ENCODE results near the gene ZNF789.

The ZNF789 gene

DNA sequence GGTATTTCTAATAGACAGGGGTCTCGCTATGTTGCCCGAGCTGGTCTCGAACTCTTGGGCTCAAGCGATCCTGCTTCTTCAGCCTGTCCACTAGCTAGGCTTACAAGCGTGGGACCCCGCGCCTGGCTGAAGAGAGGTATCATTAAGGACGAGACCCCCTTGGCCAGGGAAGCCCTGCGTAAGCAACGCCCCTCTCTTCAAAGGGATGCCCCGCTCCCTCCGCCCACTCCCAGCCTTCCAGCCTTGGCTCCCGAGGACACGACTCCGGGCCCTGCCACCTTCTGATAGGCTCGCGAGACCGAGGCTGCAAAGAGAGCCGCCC is 31.6 kb downstream of the ZNF789 start:
- FAIRE-seq (peak; percentile 76), DNase-seq (ENCODE audit: low spot score) (no peak)

DNA sequence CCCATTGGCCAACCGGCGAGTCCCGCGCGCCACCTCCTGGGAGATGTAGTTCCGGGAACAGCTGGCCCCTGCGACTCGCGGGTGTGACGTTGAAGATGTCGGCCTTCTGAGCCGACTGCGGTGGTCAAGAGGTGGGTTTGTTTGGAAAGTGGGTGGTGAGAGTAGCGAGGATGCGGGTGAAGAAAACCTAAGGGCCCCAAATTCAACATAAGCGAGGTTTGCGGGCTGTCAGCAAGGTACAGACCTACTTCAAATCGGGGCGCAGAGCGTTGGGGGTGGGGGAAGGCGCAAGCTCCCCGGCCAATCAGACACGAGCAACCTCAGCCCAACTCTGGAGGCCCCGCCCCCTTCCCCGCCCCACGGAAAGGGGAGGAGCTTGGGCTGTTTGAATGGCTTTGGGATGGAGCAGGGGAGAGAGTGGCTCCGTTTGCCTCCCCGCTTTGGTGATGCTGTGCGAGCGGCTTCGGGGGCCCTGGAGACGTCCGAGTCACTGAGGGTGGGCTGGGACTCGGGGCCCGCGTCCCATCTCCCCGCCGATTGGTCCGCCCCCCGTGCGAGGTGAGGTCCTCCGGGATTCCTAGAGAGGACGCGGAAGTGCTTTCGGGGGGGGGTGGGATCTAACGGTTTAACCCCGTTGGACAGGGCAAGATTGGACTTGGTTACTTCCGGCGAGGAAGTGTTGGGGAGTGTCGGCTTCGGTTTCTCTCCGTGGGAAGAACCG is 32.1 kb downstream of the ZNF789 start, which contains the start of gene ZKSCAN5:
Gene ZKSCAN5, plus strand, starts transcription at position 60 of the 721 bp plus-strand sequence. CDS start 1,383 bp downstream, outside the sequence.
- FAIRE-seq (peak; percentile 28), DNase-seq (ENCODE audit: low spot score) (peak; percentile 95)

DNA sequence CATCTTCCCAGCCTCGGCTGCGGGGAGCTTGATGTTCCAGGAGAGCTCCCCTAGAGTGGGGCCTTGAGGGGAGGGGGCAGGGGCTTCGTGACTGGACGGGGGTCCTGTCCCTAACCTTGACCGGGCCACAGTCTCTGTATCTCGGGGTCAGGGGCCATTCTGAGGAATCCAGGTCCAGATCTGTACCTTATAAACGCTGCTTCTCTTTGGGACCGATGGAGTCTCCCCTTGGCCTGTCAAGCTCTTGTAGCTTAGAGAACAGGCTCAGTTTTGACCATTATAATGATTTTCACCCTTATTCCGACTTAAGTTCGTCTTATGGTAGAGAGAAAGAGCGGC is 32.6 kb downstream of the ZNF789 start:
- DNase-seq (ENCODE audit: low spot score) = no peak
- FAIRE-seq = no peak

GRCh38 chr7:99514050-99514449 is 41.4 kb downstream of the ZNF789 start:
- FAIRE-seq = no peak
- no peak for DNase-seq (ENCODE audit: low spot score)

DNA sequence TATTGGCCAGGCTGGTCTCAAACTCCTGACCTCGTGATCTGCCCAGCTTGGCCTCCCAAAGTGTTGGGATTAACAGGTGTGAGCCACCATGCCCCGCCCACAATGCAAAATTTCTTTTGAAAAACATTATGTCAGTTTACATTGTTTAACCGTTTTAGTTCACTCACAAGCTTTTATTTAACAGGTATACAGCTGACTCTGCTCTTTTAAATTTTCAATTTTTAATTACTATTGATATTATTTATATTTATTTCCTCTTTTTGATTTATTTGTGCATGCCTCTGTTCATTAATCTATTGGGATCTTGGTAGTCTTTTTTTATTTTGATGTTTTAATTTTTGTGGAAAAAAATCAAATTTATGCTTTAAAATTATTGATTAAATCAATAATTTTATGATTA is 48.7 kb downstream of the ZNF789 start:
- FAIRE-seq (no peak), DNase-seq (ENCODE audit: low spot score) (no peak)

- FAIRE-seq = no peak
- DNase-seq (ENCODE audit: low spot score) = no peak
These were observed 53.2 kb downstream of the ZNF789 start for GRCh38 chr7:99525713-99526440.

- FAIRE-seq = no peak
- DNase-seq (ENCODE audit: low spot score) = no peak
These were observed 58.7 kb downstream of the ZNF789 start for GRCh38 chr7:99531354-99531765.

DNA sequence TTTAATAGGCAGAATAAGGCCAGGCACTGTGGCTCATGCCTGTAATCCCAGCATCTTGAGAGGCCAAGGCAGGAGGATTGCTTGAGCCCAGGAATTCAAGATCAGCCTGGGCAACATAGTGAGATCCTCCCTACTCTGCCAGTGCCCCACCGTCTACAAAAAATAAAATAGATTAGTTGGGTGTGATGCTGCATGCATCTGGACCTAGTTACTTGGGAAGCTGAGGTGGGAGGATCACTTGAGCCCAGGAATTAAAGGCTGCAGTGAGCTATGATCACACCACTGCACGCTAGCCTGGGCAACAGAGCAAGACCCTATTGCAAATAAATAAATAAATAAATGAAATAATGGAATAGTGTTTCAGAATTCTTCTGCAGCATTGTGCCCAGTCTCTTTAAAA is 63.0 kb downstream of the ZNF789 start:
- no peak for FAIRE-seq
- DNase-seq (ENCODE audit: low spot score) = no peak
